NCI-H2227 (cell line): ENCODE measurements around the gene CNGA2.

ENCODE experiments used
- DNase-seq: peaks from one replicate; lab custom pipeline; 2025; ENCODE audit not compliant: unreplicated experiment; lab: John Stamatoyannopoulos, UW

The CNGA2 gene

GRCh38 chrX:151711154-151711553 lies 23.4 kb upstream of the CNGA2 start:
- no peak for DNase-seq

- DNase-seq: no peak
Measured at GRCh38 chrX:151711787-151712186, 22.8 kb upstream of the CNGA2 start.

GRCh38 chrX:151712253-151712652 lies 22.3 kb upstream of the CNGA2 start:
- no peak for DNase-seq

GRCh38 chrX:151713849-151714248 lies 20.7 kb upstream of the CNGA2 start:
- peak; percentile 12 for DNase-seq

- DNase-seq: no peak
Measured at GRCh38 chrX:151714362-151714761, 20.2 kb upstream of the CNGA2 start.

GRCh38 chrX:151715752-151716151 lies 18.8 kb upstream of the CNGA2 start, which contains the start of gene FATE1:
TSS of gene FATE1 (plus strand) at chrX:151716035. CDS start at chrX:151716120, 85 bp downstream.
- no peak for DNase-seq

GRCh38 chrX:151722241-151722846 lies 12.2 kb upstream of the CNGA2 start:
- no peak for DNase-seq

- DNase-seq: no peak
Measured at GRCh38 chrX:151723156-151723760, 11.3 kb upstream of the CNGA2 start.

- DNase-seq: no peak
Measured at GRCh38 chrX:151724563-151725337, 9.8 kb upstream of the CNGA2 start.

GRCh38 chrX:151725338-151725614 lies 9.3 kb upstream of the CNGA2 start:
- no peak for DNase-seq

GRCh38 chrX:151726751-151727150 lies 7.8 kb upstream of the CNGA2 start:
- DNase-seq: no peak

- DNase-seq: no peak
Measured at GRCh38 chrX:151727346-151727745, 7.2 kb upstream of the CNGA2 start.

GRCh38 chrX:151729056-151729725 lies 5.4 kb upstream of the CNGA2 start:
- no peak for DNase-seq

GRCh38 chrX:151735219-151735618 lies 673 bp downstream of the CNGA2 start:
- no peak for DNase-seq

GRCh38 chrX:151736685-151737084 lies 2.1 kb downstream of the CNGA2 start:
- no peak for DNase-seq

- no peak for DNase-seq
Measured at GRCh38 chrX:151737494-151737893, 2.9 kb downstream of the CNGA2 start.

GRCh38 chrX:151738751-151739150 lies 4.2 kb downstream of the CNGA2 start:
- DNase-seq: no peak

- DNase-seq: no peak
Measured at GRCh38 chrX:151741606-151742005, 7.1 kb downstream of the CNGA2 start.

GRCh38 chrX:151742311-151742710 lies 7.8 kb downstream of the CNGA2 start:
- no peak for DNase-seq

- no peak for DNase-seq
Measured at GRCh38 chrX:151743651-151744470, 9.3 kb downstream of the CNGA2 start.

- no peak for DNase-seq
Measured at GRCh38 chrX:151745651-151746050, 11.1 kb downstream of the CNGA2 start.
